ENCODE measurements around the gene DPP8.
"Not testable (repeated sequence)": the region's sequence is repeated elsewhere in the genome, so short reads cannot be mapped to it uniquely, and the experiment has no call there.

Gene DPP8

DNA sequence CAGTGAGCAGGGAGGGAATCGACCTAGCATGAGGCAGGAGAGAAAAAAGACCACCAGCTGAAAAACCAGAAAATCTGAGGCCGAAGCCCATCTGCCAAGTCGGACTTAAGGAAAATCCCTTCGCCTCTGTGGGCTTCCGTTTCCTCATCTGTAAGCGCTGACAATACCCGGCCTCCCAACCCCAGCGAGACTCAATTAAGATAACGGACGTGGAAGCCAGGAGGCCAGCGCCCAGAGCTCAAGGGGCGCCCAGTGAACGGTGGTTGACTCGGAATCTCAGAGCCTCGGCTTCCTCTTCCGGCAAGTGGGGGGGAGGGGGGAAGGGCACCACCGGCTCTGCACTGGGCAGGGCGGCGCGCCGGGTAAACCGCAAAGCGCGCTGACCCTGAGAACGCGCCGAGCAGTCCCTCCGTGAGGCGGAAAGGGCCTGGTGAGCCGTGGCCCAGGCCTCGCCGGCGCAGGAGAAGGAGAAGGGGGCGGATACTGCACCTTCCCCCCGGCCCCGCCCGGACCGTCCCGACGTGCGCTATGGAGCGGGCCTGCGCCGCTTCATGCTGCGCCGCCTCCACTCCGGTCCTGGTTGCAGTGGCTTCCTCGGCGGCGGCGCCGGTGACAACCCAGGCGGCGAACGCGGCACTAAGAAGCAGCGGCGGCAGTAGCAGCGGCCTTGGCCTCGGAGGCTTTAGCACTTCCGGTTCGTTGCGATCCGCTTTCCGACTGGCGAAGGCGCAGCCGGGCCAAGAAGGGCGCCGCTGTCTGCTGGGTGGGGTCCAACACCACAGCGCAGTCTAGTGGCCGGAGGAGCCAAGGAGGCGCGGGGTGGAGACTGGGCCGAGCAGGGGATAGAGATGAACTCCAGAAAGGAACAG is at the start of gene DPP8:
Gene DPP8, minus strand, starts transcription at position 693 of the 869 bp plus-strand sequence. CDS start 5,136 bp downstream, outside the sequence.
- DNase-seq = peak; percentile 92

DNA sequence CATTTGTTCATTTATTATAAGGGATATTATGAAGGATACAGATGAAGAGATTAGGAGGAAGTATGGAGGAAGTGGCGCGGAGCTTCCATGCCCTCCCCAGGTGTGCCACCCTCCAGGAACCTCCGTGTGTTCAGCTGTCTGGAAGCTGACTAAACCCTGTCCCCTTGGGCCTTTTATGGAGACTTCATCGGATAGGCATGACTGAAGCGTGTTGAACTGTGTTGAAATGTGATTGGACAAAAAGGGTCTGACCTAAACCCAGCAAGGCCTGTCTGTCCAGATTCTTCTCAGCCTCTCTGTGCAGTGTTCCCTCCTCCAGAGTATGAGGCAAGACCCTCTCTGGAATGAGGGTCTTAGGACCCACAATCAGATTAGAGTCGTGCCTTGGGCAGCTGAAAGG is 44.4 kb upstream of the DPP8 start:
- DNase-seq = no peak

DNA sequence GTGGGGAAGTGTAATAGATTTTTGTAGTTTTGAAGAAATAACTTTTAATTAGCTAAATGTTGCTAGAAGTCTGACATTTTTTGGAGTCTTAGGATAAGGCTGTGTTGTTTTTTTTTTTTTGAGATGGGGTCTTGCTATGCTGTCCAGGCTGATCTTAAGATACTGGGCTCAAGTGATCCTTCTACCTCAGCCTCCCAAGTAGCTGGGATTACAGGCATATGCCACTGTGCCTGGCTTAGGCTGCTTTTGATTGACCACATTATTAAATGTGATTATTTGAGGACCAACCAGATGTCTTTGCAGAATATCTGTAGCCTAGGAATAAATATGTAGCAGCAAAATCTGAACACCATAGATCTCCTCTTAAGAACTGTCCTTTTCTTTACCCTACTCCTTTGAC is 42.5 kb upstream of the DPP8 start:
- DNase-seq = no peak

DNA sequence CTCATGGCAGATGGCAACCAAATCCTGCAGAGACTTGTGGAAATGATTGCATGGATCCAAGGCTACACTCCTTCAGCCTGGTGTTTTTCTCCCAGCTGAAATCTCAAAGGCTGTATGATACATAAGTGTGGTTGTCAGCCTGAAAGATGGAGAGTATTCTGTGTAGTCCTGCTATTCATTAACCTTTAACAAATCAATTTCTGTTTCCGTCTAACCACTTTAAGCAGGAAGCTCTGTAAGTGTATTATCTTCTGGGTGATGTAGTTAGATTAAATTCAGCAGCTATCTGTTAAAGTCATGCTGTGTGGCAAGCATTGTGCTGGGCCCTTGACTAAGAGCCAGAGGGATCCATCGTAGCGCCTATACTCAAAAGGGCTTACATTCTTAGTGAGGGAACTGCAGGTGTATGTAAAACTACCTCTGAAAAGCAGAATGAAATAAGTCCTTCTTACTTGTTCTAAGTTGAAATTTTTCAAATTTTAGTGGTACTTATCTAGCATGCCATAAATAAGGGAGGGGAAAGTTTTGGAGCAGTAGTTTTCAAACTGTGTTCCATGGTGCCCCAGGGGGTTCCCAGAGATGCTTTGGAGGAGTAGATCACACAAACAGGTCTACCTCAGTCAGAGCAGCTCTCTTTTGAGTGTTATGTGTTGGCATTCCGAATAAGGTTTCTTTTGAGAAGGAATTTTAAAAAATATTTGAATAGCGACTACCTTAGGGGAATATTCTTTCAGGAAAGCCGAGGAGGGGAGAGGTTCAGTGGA is 41.7 kb upstream of the DPP8 start:
- no peak for DNase-seq

DNA sequence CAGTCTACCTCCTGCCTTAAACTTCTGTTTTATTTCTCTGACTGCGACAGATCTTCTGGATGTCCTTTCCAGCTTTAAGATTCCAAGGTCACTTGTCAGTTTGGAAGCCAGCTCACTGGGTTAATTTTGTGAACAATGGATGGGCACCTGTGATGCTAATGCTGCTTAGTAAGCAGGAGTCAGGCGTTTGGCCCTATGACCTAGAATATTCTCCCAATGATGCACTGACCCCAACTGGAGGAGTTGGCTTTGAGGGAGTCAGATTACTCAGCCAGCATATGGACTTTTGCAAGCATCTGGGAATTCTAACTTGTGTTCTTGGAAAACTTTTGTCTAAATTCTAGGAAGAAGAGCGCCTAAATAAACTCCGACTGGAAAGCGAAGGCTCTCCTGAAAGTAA is 40.8 kb upstream of the DPP8 start:
- DNase-seq = no peak

DNA sequence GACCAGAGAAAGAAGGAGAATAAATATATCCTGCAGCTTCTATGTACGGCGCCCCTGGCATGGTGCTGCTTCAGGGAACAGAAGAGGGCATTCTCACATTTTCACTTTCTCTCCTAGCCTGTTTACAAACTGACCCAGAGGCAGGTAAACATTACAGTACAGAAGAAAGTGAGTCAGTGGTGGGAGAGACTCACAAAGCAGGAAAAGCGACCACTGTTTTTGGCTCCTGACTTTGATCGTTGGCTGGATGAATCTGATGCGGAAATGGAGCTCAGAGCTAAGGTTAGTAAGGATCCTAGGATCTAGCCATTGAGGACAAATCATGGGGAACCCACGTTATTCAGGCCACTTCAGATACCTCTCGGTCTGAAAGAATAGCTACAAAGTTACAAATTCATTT is 39.1 kb upstream of the DPP8 start:
- no peak for DNase-seq

DNA sequence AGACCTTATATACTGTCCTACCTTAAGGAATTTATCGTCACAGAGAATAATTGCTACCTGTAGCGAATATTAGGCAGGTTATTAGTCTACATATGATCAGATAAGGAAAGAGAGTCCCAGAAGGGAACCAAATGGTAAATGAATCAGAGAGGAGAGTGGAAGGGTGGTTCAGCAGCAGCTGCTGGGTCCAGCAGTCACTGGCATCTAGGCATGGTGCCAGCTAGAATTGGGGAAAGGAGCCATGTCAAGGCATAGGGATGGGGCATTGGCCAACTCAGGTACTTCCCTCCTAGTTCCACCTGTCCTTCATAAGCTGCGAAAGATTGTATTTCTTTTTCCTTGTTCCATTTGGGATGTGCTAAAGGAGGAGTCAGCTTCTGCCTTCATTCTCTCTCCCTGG is 36.2 kb upstream of the DPP8 start:
- no peak for DNase-seq

DNA sequence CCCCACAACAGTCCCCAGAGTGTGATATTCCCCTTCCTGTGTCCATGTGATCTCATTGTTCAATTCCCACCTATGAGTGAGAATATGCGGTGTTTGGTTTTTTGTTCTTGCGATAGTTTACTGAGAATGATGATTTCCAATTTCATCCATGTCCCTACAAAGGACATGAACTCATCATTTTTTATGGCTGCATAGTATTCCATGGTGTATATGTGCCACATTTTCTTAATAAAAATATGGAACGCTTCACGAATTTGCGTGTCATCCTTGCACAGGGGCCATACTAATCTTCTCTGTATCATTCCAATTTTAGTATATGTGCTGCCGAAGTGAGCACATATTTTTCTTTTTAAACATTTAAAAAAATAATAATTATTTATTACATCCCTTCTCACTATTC is 35.4 kb upstream of the DPP8 start:
- not testable (repeated sequence) for DNase-seq

DNA sequence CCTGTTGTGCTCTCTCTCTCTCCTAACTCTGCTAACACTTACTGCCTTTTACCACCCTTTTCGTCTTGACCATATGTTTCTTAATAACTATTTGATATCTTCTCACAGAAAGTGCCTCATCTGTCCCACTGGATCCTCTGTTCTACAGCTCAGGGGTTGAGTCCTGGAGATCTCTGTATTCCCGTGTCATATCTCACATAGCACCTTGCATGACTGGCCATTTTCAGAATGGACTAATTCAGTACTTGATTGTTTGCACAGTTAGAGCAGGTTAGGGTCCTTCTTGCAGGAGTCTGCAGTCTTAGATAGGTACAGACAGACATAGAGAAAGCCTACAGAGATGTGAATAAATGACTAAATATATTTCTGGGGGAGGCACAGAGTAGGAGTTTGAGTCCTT is 33.7 kb upstream of the DPP8 start:
- no peak for DNase-seq

DNA sequence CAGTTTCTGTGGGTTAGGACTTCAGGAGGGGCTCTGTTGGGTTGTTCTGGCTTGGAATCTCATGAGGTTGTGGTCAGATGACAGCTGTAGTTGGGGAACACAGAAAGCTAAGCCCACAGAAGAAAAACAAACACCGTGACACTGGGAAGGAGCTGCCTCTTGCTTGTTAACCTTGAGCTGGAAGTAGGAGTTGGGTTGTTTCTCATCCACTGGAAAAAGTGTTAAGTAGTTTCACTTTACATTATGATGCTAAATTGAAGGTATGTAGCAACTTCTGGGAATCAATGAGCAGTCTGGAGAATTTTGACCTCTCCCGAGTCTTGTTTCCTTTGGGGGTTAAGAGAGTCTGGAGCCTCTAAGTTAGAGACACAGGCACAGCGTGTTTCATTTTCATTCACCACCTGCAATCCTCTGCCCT is 33.2 kb upstream of the DPP8 start:
- DNase-seq = no peak

DNA sequence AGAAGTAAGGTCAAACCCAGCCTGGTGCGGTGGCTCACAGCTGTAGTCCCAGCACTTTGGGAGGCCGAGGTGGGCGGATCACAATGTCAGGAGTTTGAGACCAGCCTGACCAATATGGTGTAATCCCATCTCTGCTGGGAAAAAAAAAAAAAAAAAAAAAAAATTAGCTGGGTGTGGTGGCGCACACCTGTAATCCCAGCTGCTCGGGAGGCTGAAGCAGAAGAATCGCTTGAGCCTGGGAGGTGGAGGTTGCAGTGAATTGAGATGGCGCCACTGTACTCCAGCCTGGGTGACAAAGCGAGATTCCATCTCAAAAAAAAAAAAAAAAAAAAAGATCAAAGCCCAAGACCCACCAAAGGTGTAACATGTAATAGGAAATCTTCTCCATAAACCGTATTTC is 31.8 kb upstream of the DPP8 start:
- DNase-seq = not testable (repeated sequence)

DNA sequence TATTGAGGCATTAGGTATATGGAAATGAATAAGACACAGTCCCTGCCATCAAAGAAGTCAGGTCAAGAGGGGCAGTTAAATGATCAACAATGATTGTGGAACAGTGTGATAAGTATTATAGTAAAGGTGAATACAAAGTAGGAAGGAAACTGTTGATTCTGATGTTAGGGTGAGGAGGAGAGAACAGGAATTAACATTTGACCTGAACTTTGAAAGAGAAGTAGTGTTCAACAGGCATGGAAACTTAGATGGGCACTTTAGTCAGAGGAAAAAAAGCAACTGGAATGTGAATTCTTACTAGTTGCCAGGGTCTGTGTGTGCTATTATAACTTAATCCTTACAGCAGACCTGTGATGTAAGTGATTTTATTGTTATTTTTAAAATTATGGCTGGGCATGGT is 30.4 kb upstream of the DPP8 start:
- no peak for DNase-seq

DNA sequence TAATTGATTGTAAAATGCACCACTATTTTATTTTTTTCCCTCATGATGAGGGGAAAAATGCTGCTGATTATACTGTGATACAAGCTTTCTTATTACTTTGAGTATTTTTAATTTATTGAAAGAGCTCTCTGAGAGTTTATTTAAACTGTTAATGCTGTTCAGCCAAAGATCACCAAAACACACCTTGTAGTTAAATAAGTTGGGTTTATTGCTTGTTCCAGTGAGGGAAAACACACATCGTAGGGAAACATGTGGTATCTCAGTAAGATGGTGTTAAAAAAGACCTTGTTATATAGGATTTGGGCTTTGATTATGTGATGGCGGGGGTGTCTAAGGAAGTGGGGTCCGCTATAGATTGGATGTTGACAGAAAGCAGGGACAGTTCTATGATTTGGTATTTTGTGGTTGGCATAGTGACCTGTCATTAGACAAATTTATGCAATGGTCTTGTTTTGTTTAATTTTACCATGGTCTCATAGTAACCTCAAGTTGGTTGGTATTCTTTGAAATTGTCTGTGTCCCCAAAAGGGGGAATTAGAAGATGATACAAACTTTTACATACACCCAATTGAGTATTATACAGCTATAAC is 23.8 kb upstream of the DPP8 start:
- DNase-seq = no peak

DNA sequence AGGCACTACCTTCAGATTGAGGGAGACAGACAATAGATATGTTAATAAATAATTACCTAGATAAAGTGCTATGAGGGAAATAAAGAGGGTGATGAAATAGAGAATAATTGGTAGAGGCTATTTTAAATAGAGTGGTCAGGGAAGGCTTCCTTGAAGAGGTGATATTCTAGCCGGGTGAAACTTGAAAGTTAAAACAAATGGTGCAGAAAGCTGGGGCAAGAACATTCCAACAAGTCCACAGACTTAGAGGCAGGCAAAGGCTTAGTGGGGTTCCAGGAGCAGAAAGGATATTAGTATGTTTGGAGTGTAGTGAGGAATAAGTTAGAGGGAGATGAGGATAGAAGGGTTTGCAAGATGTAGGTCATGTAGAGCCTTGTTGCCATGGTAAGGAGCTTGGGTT is 22.8 kb upstream of the DPP8 start:
- DNase-seq = no peak

DNA sequence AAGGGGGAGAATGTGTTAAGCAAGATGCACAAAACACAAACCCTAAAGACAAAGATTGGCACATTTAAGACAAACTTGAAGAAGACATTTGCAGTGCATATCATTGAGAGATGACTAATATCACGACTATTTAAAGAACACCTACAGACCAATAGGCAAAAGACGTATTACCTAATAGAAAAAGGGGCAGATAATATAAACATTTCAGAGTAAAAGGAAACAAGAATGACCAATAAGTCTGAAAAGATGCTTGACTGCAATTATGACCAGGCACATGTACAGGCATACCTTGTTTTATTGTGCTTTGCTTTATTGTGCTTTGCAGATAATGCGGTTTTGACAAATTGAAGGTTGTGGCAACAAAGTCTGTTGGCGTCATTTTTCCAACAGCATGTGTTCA is 17.7 kb upstream of the DPP8 start:
- no peak for DNase-seq

DNA sequence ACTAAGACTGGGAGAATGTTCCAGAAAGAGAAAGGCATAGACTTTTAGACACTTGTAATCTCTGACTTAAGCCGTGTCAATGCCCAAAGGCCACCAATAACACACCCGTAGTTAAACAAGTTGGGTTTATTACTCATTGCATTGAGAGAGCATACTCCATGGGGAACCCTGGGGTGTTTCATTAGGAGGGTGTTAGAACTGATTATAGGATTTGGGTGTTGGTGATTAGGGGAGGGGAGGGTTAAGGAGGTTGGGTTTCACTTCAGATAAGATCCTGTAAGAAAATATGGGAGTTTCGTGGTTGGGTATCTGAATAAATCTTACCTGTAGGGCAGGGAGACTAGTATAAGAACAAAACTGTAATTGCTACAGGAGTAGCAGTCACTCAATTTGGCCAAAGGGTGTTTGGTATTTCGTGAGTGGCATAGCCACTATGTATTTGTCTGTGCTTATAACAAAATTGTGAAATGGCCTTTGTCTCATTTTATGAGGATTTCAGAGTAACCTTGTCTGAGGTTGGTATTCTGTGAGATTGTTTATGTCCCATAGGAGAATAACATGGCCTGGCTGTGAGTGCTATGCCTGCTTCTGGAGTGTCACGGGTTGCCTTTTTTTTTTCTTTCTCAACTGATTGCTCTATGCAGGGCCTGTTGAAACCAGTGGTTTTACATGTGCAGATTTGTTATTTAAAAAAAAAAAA is 15.7 kb upstream of the DPP8 start:
- DNase-seq = no peak

DNA sequence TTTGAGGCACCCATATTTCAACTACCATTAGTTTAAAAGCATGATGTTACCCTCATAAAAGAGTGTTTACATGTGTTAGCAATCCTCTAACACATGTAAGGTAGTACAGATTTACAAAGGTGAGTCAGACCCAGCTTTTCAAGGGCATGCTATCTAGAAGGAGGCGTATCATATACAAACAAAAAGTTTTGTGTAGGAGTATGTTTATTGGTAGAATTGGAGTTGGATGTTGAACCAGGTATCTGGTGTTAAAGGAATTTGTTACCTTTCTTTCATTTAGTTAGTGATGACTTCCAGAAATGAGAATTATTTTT is 15.2 kb upstream of the DPP8 start:
- no peak for DNase-seq

DNA sequence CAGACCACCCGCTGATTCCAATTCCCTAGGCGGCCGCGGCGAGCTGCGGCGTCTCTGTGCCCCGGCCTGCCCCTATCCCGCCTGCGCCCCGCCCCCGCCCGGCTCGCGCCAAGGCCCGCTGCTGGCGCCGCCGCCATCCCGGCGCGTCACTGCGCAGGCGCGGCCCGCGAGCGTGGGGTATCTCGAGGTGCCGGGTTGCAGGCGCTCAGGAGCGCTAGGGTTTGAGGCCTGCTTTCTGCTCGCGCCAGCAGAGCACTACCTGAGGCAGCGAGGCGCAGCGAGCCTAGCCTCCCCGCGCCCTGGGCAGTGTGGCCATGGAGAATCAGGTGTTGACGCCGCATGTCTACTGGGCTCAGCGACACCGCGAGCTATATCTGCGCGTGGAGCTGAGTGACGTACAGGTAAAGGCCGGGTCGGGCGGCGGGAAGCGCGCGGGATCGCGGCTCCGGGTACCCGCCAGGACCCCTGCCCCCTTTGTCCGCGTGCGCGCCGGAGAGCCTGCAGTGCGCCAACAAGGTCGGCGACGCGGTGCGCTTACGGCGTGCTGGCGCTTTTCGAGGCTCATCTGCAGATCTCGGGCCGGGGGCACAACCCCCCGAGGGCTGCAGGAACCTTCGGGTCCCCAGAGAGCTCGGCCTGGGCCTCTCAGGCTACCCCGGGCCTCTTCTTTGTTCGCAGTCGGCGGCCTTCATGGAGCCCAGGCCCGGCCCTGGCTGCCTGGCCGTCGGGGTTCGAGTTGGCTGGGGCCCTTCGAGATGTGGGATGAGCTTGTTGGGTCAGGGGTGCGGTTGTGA is 13.0 kb upstream of the DPP8 start, which contains the start of gene HACD3:
Gene HACD3, plus strand, starts transcription at position 146 of the 794 bp plus-strand sequence. Its CDS starts 169 bp downstream, at position 315.
- DNase-seq = peak; percentile 80

DNA sequence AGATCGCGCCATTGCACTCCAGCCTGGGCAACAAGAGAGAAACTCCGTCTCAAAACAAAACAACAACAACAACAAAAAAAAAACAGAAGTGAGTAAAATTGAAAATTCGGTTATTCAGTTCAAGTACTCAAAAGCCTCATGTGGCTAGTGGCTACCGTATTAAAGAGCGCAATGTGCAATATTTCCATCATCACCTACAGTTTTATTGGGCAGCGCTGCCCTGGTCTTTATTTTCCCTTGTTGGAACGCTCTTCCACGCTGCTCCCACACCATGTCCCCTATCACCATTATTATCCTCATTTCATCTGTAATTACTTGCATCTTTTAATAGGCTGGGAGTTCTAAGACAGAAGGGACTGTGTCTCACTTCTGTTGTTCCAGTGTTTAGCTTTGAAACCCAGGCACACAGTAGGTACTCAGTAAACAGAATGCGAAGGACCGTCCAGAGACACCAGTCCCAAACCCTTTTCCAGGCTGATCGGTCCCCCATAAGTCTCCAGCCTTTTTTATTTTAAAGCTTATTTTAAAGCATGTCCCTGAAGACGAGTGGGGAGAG is 12.4 kb upstream of the DPP8 start:
- DNase-seq = no peak

DNA sequence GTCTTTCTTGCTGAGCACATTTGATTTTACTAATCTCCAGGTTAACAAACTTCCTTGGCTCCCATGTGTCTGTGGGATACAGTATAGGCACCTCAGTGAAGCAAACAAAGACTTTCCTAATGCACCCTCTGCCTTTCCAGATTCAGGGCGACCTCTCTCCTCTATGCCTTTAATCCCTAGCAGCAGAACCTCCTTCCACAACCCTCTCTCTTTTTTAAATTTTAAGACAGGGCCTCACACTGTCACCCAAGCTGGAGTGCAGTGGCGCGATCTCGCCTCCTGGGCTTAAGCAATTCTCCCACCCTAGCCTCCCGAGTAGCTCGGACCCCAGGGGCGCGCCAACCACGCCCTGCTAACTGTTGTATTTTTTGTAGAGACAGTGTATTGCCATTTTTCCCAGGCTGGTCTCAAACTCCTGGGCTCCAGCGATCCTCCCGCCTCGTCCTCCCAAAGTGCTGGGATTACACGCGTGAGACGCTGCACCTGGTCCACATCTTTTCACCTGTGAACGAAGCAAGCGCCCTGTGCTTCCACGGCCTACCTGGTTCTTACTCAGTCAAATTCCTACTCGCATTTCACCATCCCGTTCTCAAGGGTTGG is 11.1 kb upstream of the DPP8 start:
- DNase-seq = no peak

DNA sequence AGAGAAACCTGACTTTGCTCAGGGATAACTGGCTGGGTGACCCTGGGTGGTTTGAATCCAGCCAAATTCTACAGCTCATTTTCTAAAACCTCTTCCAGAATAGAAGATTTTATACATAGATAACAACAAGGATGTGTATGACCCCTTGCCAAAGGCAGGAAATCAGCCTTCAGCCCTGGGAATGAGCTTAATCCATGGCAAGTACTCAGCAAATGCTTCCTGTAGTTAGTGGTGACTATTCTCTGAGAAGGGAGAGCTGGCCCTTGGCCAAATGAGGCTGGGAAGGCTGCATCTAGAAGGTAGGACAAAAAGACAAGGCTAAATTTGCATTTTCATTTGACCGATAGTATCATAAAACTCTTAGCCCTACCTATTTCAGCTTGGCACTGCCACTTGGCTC is 8.1 kb upstream of the DPP8 start:
- DNase-seq = no peak

DNA sequence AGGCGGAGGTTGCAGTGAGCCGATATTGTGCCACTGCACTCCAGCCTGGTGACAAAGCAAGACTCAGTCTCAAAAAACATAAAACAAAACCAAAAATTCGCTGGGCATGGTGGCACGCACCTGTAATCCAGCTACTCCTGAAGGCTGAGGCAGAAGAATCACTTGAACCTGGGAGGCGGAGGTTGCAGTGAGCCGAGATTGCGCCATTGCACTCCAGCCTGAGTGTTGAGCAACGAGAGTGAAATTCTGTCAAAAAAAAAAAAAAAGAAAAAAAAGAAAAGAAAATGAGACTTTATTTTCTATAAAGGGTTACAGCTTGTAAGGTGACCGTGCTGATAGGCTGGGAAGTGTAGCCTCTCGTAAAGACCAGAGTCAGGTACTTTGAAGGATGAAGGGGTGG is 6.7 kb upstream of the DPP8 start:
- DNase-seq = no peak
